GM12865 (cell line): ENCODE data around the gene FBXW2.

ENCODE experiments used
- DNase-seq: peaks from one replicate; pipeline ENCODE4 v3.0.0; 2010; ENCODE audit warnings: low read depth
- H3K4me3 ChIP-seq: 2 replicates; pipeline ENCODE4 v1.5.1; 2011; ENCODE audit warnings: mild to moderate bottlenecking, low read depth, low read length, control low read depth
- CTCF ChIP-seq: IDR thresholded peaks from 2 replicates; pipeline ENCODE4 v1.5.1; 2011; ENCODE audit warnings: low read length, control low read depth, low read depth, inconsistent platforms; ENCODE audit not compliant: insufficient read depth; ENCODE audit errors: missing control alignments

FBXW2 gene

GRCh38 chr9:120830865-120831264 lies 37.6 kb upstream of the FBXW2 start:
- no peak for TF ChIP-seq CTCF
- no peak for DNase-seq
- no peak overlapping the region for H3K4me3 ChIP-seq

DNA sequence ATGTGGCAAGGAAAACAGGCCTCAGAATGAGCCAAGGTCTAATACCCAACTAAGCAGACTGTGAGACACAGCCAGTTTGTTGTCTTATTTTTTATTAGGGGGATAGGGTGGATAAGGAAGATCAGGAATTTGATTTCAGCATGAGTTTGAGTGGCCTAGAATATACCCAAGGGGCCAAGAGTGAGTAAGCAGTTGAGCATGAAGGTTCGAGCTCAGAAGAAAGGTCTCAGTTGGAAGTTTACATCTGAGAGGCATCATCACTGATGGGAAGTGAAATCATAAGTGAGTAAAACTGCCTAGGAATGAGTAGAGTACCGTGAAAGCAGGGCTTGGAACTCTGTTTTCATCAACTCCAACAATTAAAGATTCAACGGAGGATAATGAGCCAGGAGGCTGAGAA lies 36.9 kb upstream of the FBXW2 start:
- H3K4me3 ChIP-seq = no peak overlapping the region
- no peak for TF ChIP-seq CTCF
- no peak for DNase-seq

- DNase-seq = no peak
- no peak overlapping the region for H3K4me3 ChIP-seq
- no peak for TF ChIP-seq CTCF
Measured at GRCh38 chr9:120829650-120830049, 36.4 kb upstream of the FBXW2 start.

DNA sequence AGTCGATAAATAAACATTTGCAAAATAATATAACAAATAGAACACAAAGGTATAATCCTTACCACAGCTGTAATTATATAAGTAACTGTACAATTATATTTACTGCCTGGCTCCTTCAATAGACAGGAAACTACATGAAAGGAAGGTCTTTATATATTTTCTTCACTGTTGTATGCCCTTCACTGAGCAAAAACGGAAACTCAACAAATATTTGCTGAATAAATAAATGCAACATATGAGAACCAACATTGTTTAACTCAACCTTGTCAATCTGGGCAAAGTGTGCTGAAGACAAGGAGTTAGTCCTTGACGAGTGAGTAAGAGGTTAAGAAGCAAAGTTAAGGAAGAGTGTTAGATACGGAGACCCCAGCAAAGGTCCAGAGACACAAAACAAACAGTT lies 26.9 kb upstream of the FBXW2 start:
- TF ChIP-seq CTCF = no peak
- DNase-seq = no peak
- no peak overlapping the region for H3K4me3 ChIP-seq

- no peak overlapping the region for H3K4me3 ChIP-seq
Measured at GRCh38 chr9:120818595-120818994, 25.4 kb upstream of the FBXW2 start.

DNA sequence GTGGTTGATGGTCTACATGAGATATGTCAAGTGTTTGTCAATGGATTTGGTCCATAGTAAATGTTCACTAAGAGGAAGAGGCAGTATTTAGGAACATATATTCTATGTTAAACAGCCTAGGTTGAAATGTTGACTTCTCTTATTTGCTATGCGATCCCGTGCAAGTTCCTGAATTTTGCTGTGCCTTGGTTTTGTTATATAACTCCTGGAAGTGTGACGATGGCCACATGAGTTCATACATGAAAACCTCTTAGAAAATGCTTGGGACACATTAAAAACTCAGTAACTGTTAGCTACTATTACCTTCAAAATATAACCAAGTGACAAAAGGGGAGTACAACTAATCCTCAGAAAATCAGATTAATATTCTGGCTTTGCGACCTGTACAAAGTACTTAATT lies 21.9 kb upstream of the FBXW2 start:
- no peak overlapping the region for H3K4me3 ChIP-seq
- no peak for DNase-seq

More at GRCh38 chr9:120818595-120818994, 25.4 kb upstream of the FBXW2 start:
- DNase-seq = no peak
- no peak for TF ChIP-seq CTCF

More for the DNA sequence above, 21.9 kb upstream of the FBXW2 start:
- TF ChIP-seq CTCF = no peak
